Right renal pelvis (tissue), 4 donors: Measurements from ENCODE around the gene HPCAL1. TPM values are rescaled to one million over a fixed set of nuclear protein-coding genes. Genes with fewer than 3 reads are reported as not detected.
"Not testable (repeated sequence)": the region's sequence is repeated elsewhere in the genome, so short reads cannot be mapped to it uniquely, and the experiment has no call there.

ENCODE experiments used
- DNase-seq, 4 donors: peaks; one replicate each; pipeline ENCODE4 v3.0.0-alpha.2; 2013; ENCODE audit warnings: low read depth in 4 of 4, low spot score in 3 of 4, missing footprints in 1 of 4
- polyA plus RNA-seq, 4 donors: library from polyadenylated mRNA; unstranded; fragments of 120-200 nt; gene quantifications; one replicate each; pipeline ENCODE4 v1.2.1, GENCODE V29; 2013; ENCODE audit not compliant: insufficient read length in 4 of 4

Gene HPCAL1
- polyA plus RNA-seq, 4 donors = 23.9 to 36.8 (median 31.5) TPM

GRCh38 chr2:10448576-10449485 lies 146.1 kb downstream of the HPCAL1 start:
- peak; percentile 74 to 88 (median 78) for DNase-seq

DNA sequence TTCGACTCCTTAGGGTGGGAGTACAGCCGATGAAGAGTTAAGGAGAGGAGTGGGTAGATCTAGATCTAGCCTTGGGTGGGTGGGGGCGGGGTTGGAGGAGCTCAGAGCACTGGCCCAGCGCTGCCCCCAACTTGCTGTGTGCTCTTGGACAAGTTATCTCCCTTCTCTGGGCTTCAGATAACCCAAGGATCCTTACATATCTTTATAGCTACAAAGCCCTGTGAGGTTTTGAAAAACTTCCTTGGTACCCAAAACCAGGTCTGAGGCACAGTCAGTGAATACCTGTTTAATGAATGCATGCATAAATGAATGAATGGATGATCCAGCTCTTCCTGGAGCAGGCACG lies 146.8 kb downstream of the HPCAL1 start:
- DNase-seq = no peak

DNA sequence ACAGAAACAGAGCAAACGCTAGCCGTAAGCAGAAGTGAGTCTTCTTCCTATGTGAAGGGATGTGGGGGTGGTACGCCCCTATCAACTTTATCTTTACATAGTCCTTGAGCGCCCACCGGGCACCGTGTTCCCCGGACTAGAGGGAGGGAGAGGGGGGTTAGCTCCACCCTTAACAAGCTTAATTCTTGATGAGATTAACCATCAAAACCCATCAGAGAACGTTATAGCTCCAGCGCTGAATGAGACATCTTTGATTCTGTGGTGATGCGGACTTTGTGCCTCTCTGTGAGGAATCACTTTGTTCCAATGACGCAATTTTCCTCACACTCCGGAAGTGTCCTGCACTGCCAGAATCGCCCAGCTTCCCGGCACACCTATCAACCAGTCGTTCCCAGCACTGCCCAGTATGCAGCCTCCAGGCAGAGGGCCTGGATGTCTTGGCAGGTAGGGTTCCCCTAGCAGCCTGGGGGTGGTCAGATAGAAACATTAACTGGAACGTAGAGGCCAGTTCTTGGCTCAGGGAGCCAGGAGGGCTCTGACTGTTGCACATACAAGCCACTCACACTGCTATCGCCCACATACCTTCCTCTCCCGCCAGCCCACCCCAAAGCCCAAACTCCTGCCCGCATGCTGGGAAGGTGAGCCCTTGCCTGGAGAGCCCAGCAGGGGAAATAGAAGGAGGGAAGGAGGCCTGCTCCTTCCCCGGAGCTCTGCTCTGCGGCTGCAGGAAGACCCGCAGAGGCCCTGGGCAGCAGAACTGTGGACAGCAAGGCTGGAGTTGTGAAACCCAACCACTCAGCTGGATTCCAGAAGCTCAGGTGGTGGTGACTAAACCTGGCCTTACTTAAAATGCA lies 147.4 kb downstream of the HPCAL1 start:
- DNase-seq = no peak

GRCh38 chr2:10451819-10452218 lies 149.1 kb downstream of the HPCAL1 start:
- no peak for DNase-seq

GRCh38 chr2:10452312-10452711 lies 149.6 kb downstream of the HPCAL1 start:
- no peak for DNase-seq

GRCh38 chr2:10452956-10453904 lies 150.5 kb downstream of the HPCAL1 start:
- no peak for DNase-seq

GRCh38 chr2:10453905-10454298 lies 151.2 kb downstream of the HPCAL1 start:
- no peak for DNase-seq

GRCh38 chr2:10454505-10454904 lies 151.8 kb downstream of the HPCAL1 start:
- no peak for DNase-seq

DNA sequence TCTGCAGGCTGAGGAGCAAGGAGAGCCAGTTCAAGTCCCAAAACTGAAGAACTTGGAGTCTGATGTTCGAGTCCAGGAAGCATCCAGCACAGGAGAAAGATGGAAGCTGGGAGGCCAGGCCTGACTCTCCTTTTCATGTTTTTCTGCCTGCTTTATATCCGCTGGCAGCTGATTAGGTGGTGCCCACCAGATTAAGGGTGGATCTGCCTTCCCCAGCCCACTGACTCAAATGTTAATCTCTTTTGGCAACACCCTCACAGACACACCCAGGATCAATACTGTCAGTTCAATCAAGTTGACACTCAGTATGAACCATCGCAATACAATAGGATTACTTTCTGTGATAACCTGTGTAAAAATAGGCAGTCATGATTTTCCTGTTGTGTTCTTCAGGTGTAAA lies 154.5 kb downstream of the HPCAL1 start:
- DNase-seq = not testable (repeated sequence)

DNA sequence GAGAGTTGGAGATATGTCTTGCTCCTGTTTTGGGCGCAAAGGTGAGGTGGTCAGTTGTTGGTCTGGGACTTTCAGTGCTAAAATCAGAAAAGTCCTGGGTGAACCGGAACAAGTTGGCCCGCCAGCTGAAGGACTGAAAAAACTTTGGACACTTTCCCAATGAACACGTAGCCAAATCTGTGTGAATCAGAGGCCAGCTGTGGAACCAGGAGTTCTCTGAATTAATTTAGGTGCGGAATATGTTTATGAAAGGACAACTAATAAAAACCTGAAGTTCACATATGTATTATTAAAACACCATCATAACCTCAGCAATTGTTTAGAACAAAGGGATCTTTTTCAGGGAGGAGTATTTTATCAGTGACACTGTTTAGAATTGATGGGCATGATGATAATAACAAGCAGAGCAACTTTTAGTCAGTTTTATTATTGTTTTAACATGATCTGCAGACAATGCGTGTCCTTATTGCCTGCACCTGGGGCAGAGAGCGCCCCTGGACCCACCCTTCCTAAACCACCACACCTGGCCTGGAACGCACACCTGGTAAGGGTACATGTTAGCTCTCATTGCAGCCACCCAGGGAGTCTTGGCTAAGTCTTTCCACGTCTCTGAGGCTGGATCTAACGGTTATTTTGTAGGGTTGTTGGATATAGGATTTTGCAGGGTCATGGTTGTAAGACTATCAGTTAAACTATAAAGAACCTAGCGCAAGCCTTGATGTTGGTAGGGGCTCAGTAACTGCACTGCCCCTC lies 155.3 kb downstream of the HPCAL1 start:
- DNase-seq = no peak

- DNase-seq = no peak
Observed at GRCh38 chr2:10460366-10460796, 157.7 kb downstream of the HPCAL1 start.

DNA sequence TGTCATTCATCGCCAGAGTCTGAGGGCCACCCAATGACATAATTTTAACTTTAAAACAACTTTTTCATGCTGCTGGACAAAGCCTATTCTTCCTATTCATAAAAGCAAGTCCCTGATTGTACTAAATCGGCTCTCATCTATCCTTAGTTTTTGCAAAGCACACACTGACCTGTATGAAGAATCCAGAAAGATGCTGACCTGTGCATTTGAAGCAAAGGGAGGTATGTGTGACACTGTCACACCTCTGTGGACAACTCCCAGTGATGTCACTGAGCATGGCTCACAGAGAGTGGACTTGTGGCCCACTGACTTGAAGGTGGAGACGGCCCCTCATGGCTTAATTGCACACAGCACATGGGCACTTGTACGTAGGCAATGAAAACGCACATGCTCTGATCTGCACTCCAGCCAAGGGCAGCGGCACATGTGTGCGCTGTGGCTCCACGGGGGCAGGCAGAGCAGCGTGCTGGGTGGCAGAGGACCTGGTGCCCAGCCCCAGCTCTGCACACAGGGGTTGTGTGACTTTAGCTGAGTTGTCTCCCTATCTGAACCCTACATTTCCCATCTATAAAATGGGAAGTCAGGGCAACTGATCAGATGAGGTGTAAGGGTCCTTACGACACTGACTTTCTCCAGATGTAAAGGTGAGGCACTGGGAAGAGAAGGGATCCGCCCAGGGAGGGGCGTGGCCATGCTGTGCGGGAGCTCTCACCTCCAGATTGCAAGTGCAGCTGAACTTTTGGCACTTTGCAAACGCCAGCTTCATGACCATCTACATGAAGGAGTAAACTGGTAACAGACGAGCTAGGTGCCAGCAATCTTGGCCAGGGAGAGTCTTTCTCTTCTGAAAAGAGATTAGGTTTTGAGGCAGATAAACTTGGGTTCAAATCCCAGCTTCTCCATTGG lies 159.7 kb downstream of the HPCAL1 start:
- DNase-seq = no peak

GRCh38 chr2:10465910-10466309 lies 163.2 kb downstream of the HPCAL1 start:
- DNase-seq = no peak

DNA sequence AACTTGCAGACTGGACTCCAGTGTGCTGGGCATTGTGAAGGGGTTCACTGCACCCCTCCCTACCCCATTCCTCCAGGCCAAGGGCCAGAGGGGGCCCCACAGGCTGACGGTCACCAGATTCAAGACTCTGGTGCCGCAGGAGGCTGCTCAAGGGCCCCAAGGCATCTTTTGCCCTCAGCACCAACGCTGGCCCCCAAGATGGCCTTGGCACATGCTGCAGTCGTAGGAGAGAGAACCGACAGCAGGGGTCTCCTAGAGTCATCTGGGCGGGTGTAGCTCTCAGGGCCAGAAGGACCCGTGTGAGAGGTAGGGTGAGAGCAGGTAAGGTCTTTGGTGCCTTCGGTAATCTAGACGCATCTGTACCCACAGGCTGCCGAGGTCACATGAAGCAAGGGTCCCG lies 164.1 kb downstream of the HPCAL1 start:
- DNase-seq = no peak

DNA sequence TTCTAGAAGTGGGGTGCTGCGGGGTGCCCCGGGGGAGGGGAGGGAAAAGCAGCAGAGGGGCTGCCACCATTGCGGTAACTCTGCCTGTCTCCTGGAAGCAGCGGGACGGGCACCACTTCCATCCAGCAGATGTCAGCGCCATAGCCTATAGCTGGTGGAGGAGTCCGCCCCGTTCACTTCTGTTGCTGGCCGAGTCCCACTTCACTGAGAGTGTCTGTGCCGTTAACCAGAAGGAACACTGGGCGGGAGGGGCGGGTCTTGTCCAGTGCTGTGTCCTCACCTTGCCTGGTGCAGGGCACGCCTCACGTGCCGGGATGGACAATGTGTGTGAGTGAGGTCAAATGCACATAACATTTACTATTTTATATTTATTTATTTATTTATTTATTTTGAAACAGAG lies 164.7 kb downstream of the HPCAL1 start:
- DNase-seq = no peak

DNA sequence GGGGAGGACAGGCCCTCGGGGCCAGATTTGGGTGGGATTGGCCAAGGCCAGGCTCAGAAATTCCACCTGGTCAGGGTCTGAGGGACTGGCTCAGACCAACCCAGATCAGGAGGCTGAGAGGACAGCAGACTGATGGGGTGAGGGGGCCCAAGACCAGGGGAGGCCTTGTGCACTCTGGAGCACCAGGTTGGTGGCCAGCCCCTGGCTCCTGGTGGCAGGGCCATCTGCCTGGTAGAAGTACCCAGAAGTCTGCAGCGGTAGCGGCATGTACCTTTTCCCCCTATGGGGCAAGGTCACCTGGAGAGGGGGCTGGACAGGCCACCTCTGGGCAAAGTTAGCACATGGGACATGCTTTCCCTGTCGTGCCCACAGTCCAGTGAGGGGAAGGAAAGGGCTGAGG lies 166.6 kb downstream of the HPCAL1 start:
- no peak for DNase-seq

GRCh38 chr2:10469955-10470608 lies 167.4 kb downstream of the HPCAL1 start:
- DNase-seq = no peak

GRCh38 chr2:10471046-10471571 lies 168.4 kb downstream of the HPCAL1 start:
- no peak for DNase-seq
